Upper lobe of left lung (tissue), 4 donors: ENCODE results near the gene ZDHHC8.

Experiments
- CTCF ChIP-seq, 6 experiments: fragments of 450-650 bp in 4 of 6; fragments of 200-600 bp in 2 of 6; sonication (generic) in 2 of 6; IDR thresholded peaks; one replicate each; pipeline ENCODE4 v1.5.1; 2016 to 2019; ENCODE audit warnings: antibody characterized with exemption in 6 of 6
- EP300 ChIP-seq, 4 donors: sonication (generic); formaldehyde crosslinking; IDR thresholded peaks; one replicate each; pipeline ENCODE4 v1.5.1; 2017; ENCODE audit warnings: antibody characterized with exemption in 4 of 4, control low read depth in 2 of 4
- POLR2A ChIP-seq, 4 donors: fragments of 450-650 bp; IDR thresholded peaks; one replicate each; pipeline ENCODE4 v1.5.1; 2016 to 2017; ENCODE audit warnings: antibody characterized with exemption in 4 of 4, mild to moderate bottlenecking in 2 of 4

- no peak for TF ChIP-seq CTCF (IDR thresholded peaks at IDR 0.05)
- TF ChIP-seq POLR2A (IDR thresholded peaks at IDR 0.05), result no peak
- no peak for TF ChIP-seq EP300 (IDR thresholded peaks at IDR 0.05)
Observed at GRCh38 chr22:20132686-20133246, 1.2 kb downstream of the ZDHHC8 start.
